Ascending aorta (tissue), 2 donors: Measurements from ENCODE around the gene SEMA4B. TPM values are rescaled to one million over a fixed set of nuclear protein-coding genes. Genes with fewer than 3 reads are reported as not detected.
A peak's percentile ranks its signal among the peaks of the same experiment; 100 is the strongest.

Experiments
- DNase-seq, 2 donors: peaks; one replicate each; pipeline ENCODE4 v3.0.0-alpha.2; 2019; ENCODE audit warnings: low spot score in 2 of 2
- H3K27ac ChIP-seq, 2 donors: fragments of 200-600 bp; sonication (generic); one replicate each; pipeline ENCODE4 v1.5.1; 2016 to 2017; ENCODE audit warnings: mild to moderate bottlenecking in 1 of 2
- H3K27me3 ChIP-seq: fragments of 200-600 bp; sonication (generic); one replicate; pipeline ENCODE4 v1.5.1; 2017
- H3K36me3 ChIP-seq, 2 donors: fragments of 200-600 bp; sonication (generic); one replicate each; pipeline ENCODE4 v1.5.1; 2016
- H3K4me1 ChIP-seq, 2 donors: fragments of 200-600 bp; sonication (generic); one replicate each; pipeline ENCODE4 v1.5.1; 2016 to 2017; ENCODE audit warnings: mild to moderate bottlenecking in 1 of 2
- H3K4me3 ChIP-seq, 2 donors: fragments of 200-600 bp; sonication (generic); one replicate each; pipeline ENCODE4 v1.5.1; 2016 to 2017; ENCODE audit warnings: mild to moderate bottlenecking in 1 of 2
- H3K9me3 ChIP-seq, 2 donors: fragments of 200-600 bp; sonication (generic); one replicate each; pipeline ENCODE4 v1.5.1; 2016
- intact Hi-C: fragments of 100-400 bp; cut with DNase I; formaldehyde crosslinking; loops from one replicate; pipeline ENCODE4 v1.15.1; 2023
- total RNA-seq: library from RNA; depleted of rRNA; stranded (reverse); fragments of >200 nt; gene quantifications from one replicate; pipeline ENCODE4 v1.1.0, GENCODE V29; 2016
- TF ChIP-seq, protein P1 (sequence below), 3 experiments: fragments of 200-600 bp in 2 of 3; fragments of 450-650 bp in 1 of 3; sonication (generic) in 2 of 3; IDR thresholded peaks; one replicate each; pipeline ENCODE4 v1.5.1; 2016 to 2019; ENCODE audit warnings: antibody characterized with exemption in 3 of 3, mild to moderate bottlenecking in 1 of 3, moderate library complexity in 1 of 3

Gene SEMA4B
- total RNA-seq, 1 donor from 2014 or later, result 51.2 TPM

DNA sequence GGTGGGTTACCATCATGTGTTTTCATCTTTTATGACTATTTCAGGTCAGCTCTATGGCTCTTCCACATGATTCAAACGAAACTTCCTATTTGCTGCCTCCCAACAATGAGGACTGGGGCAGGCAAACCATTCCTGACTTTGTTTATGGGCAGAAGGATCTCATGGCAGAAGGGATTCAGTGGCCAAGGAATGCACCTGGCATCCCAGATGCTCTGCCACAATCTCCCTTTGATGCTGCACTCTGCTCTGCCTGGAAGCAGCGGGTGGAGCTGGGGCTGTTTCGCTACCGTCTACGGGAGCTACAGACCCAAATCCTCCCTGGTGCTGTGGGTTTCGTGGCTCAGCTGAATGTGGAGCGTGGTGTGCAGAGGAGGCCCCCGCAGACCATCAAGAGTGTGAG is 39.7 kb downstream of the SEMA4B start:
- Histone ChIP-seq H3K4me1 (no peaks in the 10 kb centered on the region), H3K27ac (no peak overlapping the region), H3K36me3 (peaks cover 9 to 43% of the 10 kb centered on the region in 2 donors), H3K9me3 (no peaks in the 10 kb centered on the region), H3K27me3 (no peaks in the 10 kb centered on the region), H3K4me3 (no peak overlapping the region)
- intact Hi-C loops, result no loop called here
- TF ChIP-seq, protein P1, sequence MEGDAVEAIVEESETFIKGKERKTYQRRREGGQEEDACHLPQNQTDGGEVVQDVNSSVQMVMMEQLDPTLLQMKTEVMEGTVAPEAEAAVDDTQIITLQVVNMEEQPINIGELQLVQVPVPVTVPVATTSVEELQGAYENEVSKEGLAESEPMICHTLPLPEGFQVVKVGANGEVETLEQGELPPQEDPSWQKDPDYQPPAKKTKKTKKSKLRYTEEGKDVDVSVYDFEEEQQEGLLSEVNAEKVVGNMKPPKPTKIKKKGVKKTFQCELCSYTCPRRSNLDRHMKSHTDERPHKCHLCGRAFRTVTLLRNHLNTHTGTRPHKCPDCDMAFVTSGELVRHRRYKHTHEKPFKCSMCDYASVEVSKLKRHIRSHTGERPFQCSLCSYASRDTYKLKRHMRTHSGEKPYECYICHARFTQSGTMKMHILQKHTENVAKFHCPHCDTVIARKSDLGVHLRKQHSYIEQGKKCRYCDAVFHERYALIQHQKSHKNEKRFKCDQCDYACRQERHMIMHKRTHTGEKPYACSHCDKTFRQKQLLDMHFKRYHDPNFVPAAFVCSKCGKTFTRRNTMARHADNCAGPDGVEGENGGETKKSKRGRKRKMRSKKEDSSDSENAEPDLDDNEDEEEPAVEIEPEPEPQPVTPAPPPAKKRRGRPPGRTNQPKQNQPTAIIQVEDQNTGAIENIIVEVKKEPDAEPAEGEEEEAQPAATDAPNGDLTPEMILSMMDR (IDR thresholded peaks at IDR 0.05), result no peak
- no peak for DNase-seq

DNA sequence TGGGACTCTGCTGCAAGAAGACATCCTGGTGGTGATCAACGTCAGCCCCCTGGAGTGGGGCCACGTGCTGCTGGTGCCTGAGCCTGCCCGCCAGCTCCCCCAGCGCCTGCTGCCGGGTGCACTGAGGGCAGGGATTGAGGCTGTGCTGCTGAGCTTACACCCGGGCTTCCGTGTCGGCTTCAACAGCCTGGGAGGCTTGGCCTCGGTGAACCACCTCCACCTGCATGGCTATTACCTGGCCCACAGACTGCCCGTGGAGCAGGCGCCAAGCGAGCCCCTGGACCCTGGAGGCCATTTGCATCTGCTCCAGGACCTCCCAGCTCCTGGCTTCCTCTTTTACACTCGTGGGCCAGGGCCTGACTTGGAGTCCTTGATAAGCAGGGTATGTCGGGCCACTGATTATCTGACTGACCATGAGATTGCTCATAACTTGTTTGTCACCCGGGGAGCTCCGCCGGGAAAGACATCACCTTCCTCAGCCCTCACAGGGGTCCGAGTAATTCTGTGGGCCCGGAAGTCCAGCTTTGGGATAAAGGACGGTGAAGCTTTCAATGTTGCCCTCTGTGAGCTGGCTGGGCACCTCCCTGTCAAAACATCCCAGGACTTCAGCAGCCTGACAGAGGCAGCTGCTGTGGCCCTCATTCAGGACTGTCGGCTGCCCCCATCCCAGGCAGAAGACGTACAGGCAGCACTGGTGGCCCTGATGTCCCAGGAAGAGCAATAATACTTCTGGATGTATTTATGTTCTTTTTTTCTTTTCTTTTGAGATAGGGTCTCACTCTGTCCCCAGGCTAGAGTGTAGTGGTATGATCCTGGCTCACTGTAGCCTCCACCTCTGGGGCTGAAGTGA is 40.4 kb downstream of the SEMA4B start:
- H3K4me3 ChIP-seq, result no peak overlapping the region
- intact Hi-C loops, result no loop called here

DNA sequence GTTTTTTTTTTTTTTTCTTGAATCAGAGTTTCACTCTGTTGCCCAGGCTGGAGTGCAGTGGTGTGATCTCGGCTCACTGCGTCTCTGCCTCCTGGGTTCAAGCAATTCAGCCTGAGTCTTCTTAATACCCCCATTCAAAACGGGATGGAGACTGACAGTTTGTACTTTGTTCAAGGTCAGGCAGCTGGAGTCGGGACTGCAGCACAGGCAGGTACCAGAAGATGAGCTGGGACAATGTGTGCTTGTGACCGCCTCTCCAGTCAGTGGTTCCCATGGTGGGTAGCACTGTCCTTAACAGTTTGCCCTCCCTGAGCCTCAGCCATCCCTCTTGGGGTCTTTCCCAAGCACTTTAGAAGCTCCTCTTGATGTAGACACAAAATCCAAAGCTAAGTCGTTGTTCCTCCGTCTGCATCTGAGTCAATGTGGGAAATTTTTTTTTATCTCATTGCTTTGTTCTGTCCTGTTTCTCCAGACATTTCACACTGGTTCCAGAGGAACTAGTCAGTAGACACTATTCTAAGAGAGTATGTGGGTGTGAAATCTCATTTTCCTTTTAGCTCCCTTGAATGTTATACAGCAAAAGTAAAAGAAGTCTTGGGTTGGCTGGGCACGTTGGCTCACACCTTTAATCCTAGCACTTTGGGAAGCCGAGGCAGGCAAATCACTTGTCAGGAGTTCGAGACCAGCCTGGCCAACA is 43.0 kb downstream of the SEMA4B start:
- no peak overlapping the region for H3K4me3 ChIP-seq
- H3K4me1 ChIP-seq, result no peaks in the 10 kb centered on the region
- TF ChIP-seq, protein P1 (IDR thresholded peaks at IDR 0.05), result no peak
- no peaks in the 10 kb centered on the region for H3K27me3 ChIP-seq
- H3K9me3 ChIP-seq, result no peaks in the 10 kb centered on the region
- DNase-seq, result no peak
- peaks cover 5 to 19% of the 10 kb centered on the region in 2 donors for H3K36me3 ChIP-seq
- intact Hi-C loops, result no loop called here
- no peak overlapping the region for H3K27ac ChIP-seq

More for the DNA sequence above, 40.4 kb downstream of the SEMA4B start:
- no peaks in the 10 kb centered on the region for H3K4me1 ChIP-seq
- DNase-seq, result no peak
- TF ChIP-seq, protein P1 (IDR thresholded peaks at IDR 0.05), result no peak
- peaks cover 9 to 37% of the 10 kb centered on the region in 2 donors for H3K36me3 ChIP-seq
- H3K27ac ChIP-seq, result no peak overlapping the region
- no peaks in the 10 kb centered on the region for H3K27me3 ChIP-seq
- no peaks in the 10 kb centered on the region for H3K9me3 ChIP-seq

DNA sequence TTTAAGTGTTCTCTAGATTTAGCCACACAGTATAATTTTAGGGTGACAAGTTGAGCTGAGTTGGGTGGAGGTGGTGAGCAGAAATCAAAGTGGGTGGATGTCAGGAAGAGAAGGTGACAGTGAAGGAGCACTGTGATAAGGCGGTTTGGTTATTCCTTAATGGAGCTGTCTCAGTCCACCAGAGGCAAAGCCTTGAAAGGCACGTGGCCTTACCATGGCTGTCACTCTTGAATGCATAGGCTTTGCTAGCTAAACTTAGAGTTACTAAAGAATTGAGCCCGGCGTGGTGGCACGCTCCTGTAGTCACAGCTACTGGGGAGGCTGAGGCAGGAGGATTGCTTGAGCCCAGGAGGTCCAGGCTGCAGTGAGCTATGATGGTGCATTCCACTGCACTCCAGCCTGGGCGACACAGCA is 47.7 kb downstream of the SEMA4B start:
- H3K27me3 ChIP-seq, result no peaks in the 10 kb centered on the region
- peak overlapping the region; percentile 55 to 63 for H3K4me3 ChIP-seq
- no peak overlapping the region for H3K27ac ChIP-seq
- TF ChIP-seq, protein P1 (IDR thresholded peaks at IDR 0.05), result no peak
- H3K4me1 ChIP-seq, result peaks cover 0 to 3% of the 10 kb centered on the region in 2 donors
- no peaks in the 10 kb centered on the region for H3K36me3 ChIP-seq
- intact Hi-C loops, result loop anchor here (1.0 to 2.0 kb wide), 2 partner anchors 14 to 16 kb away; partner anchors contain the start of genes GDPGP1 and NGRN
- H3K9me3 ChIP-seq, result no peaks in the 10 kb centered on the region
- no peak for DNase-seq

DNA sequence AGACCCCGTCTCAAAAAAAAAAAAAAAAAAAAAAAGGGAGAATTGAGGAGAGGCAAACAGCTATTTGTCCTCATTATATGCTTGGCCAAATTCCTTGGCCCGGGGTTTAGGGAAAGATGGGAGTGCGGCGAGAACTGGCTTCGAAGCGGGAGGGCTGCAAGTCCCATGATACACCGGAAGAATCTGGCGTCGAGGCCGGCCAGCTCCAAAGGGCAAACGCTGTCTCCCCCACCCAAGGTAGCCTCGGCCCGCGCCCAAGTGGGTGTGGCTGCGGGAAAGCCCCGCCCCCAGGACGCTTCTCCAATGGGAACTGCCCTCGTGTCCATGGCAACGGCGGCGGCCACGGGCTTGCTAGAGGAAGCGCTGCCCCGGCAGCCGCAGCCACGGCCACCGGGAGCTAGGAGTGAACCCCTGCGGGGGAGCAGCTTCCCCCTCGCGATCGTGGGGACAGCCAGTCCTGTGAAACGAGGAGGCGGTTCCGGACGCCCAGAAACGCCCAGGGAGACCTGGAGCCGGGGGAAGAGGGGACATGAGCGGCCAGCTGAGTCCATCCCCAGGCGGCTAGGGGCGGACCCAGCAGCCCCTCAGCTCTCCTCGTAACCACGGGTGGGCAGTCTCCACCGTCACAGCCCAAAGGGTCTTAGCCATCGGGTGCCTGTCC is 48.2 kb downstream of the SEMA4B start, which contains the start of gene TTLL13:
Gene TTLL13 (plus strand): TSS at position 354 of the 661 bp plus-strand sequence. CDS start 1,075 bp downstream, outside the sequence.
- peak; percentile 79 to 95 for DNase-seq
- Histone ChIP-seq H3K4me1 (peaks cover 0 to 3% of the 10 kb centered on the region in 2 donors), H3K4me3 (peak within 1 kb of the TSS; percentile 55 to 63), H3K27me3 (no peaks in the 10 kb centered on the region), H3K9me3 (no peaks in the 10 kb centered on the region), H3K36me3 (no peaks in the 10 kb centered on the region), H3K27ac (no peak within 1 kb of the TSS)
- TF ChIP-seq, protein P1 (IDR thresholded peaks at IDR 0.05), result no peak
- intact Hi-C loops, result loop anchor here (1.0 to 2.0 kb wide), 2 partner anchors 15 kb away; partner anchors contain the start of genes GDPGP1 and NGRN
